HG02642 (cell line): ENCODE data around the gene SUMO2.
A peak's percentile ranks its signal among the peaks of the same experiment; 100 is the strongest.
"Not testable (repeated sequence)": the region's sequence is repeated elsewhere in the genome, so short reads cannot be mapped to it uniquely, and the experiment has no call there.

ENCODE experiments used
- ATAC-seq: cut with Tn5 transposase; IDR thresholded peaks from one replicate; pipeline ENCODE4 v1.9.1; 2021; ENCODE audit warnings: mild to moderate bottlenecking; ENCODE audit not compliant: unreplicated experiment, poor library complexity

Gene SUMO2

DNA sequence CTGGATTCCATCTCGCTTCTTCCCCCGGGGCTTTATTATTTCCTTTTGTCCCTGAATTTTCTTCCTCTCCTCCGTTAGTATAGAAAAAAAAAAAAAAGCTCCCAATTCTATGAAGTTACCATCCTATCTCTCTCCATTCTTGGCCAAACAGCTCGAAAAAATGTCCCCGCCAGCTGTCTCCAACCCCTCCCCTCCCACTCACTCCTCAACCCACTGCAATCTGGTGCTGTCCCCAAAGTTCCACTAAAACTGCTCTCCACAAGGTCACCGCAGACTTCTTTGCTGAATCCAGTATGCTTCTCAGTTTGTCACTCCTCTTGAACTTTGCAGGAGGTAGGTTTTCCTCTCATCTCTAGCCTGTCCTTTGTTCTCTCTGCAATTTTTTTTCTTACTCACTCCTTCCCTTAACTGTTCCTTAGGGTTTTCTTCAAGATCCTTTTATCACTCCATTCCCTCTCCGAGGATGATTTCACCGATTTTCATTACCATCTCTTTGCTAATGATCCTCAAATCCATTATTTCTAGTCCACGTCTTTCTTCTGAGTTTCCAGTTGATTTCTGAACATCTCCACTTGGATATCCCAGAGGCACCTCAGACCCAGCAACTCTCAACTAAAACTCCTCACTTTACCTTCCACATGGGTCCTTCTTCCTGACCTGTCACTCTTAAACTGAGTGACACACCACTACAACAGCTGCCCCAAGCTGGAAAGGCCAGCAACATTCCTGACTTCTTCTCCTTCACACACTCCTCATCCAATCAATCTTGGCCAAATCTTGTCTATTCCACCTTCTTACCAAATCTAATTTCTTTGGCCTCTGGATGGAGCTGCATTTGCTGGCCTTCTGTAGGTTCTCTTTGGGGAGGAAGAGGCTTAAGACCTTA lies 1.5 kb upstream of the SUMO2 start:
- ATAC-seq = no peak

DNA sequence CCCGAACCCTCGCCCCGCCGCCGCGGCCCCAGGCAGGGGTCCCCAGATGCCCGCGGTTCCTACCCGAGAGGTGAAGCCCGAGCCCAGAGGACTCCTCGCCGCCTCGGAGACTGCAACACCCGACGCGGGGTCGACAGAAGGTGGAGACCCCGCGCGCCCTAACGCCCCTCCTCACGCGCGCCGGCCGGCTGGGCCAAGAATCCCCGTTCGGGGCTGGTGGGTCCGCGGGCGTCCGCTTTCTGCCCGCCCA lies 515 bp downstream of the SUMO2 start:
- ATAC-seq = peak; percentile 34

DNA sequence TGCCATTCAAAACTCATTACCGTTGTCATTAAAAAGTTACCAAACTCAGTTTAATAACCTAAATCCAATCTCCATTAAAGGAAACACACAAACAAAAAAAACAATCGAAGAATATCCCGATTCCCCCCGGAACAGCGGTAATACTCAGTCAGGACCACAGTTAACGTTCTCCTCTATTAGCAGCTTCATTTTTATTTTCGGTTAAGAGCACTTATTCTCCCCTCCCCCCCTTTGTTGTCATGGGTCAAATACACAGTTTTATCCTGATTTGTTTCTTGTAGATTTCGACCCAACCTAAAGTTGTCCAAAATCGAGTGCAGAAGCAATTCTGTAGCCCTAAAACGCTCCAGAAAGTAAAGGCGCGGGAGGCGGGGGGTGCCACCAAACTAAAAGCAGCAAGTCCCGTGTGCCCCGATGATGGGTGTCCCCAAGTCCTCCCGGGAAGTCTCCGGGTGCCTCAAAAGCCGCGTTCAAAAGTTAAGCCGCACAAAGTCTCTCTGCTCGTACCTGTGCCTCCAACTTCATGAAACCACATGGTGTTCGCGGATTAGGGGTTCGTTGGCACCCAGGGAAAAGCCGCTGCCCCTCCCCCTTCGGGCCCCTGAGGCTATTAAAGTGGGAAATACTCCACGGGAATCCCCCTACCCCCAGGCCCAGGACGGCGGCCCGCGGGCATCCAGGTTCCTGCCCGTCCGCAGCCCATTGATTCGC lies 996 bp downstream of the SUMO2 start:
- ATAC-seq = peak; percentile 6

DNA sequence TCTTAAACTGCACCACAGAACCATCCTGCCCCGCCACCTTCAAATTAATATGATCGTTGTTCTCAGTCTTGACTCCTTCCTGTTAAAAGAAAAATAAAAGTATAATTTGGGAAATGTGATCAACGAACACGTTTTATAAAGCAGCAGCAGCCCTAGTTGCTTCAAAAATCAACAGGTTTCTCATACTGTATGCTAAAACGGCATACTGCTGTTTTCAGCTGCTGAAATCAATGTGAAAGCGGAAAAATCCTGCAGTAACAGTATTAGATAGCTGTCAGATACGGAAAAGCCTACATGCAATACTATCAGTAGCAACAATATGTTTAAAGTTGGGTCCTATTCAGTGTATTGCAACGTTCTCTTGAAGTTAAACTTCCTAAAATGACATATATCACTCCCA lies 1.6 kb downstream of the SUMO2 start:
- no peak for ATAC-seq

DNA sequence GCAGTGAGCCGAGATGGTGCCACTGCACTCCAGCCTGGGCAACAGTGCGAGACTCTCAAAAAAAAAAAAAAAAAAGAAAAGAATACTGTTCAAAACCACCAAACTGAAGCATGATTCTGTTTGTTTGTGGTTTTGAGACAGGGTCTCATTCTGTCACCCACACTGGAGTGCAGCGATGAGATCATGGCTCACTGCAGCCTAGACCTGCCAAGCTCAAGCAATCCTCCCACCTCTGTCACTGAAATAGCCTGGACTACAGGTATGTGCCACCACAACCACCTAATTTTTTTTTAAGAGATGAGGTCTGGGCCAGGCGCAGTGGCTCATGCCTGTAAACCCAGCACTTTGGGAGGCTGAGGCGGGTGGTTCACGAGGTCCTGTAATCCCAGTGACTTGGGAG lies 4.3 kb downstream of the SUMO2 start:
- no peak for ATAC-seq

DNA sequence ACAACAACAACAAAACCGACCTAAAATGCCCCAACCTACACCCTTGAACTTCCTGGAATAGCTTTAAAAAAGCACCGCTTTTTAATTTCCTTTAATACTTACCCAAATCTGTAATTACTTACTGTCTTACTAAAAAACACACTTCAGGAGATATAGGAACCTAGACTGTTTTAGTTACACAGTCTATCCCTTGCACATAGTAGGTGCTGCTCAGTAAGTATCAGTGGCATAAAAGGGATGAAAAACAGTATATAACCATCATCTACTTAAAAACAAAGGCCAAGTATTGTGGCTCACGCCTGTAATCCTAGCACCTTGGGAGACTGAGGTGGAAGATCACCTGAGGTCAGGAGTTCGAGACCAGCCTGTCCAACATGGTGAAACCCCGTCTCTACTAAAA lies 6.1 kb downstream of the SUMO2 start:
- no peak for ATAC-seq

DNA sequence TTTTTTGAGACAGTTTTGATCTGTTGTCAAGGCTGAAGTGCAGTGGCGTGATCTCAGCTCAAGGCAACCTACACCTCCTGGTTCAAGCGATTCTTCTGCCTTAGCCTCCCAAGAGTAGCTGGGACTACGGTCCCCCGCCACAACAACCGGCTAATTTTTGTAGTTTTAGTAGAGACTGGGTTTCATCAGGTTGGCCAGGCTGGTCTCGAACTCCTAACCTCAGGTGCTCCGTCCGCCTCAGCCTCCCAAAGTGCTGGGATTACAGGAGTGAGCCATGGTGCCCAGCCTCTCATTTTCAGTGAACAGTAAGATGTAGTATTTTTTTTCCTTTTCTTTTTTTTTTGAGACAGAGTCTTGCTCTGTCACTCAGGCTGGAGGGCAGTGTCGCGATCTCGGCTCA lies 7.8 kb downstream of the SUMO2 start:
- ATAC-seq = no peak

DNA sequence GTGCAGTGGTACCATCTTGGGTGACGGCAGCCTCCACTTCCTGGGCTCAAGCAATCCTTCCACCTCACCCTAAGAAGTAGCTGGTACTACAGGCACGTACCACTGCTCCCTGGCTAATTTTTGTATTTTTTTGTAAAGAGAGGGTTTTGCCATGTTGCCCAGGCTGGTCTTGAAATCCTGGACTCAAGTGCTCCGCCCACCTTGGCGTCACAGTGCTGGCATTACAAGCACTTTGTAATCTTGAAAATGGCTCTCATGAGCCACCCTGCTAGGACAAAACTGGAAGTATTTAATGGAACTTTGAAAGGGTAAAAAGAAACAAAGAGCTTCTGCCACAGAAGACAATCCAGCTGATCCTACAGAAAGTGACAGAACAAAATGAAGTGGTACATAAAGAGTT lies 9.2 kb downstream of the SUMO2 start:
- ATAC-seq = no peak

DNA sequence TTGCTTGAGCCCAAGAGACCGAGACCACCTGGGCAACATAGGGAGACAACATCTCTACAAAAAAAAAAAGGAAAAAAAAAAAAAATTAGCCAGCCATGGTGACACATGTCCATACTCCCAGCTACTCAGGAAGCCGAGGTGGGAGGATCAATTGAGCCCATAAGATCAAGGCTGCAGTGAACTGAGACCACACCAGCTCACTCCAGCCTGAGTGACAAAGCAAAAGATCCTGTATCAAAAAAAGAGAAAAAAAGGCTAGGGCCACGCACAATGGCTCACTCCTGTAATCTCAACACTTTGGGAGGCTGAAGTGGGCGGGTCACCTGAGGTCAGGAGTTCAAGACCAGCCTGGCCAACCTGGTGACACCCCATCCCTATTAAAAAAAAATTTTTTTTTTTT lies 13.8 kb downstream of the SUMO2 start:
- ATAC-seq = no peak

DNA sequence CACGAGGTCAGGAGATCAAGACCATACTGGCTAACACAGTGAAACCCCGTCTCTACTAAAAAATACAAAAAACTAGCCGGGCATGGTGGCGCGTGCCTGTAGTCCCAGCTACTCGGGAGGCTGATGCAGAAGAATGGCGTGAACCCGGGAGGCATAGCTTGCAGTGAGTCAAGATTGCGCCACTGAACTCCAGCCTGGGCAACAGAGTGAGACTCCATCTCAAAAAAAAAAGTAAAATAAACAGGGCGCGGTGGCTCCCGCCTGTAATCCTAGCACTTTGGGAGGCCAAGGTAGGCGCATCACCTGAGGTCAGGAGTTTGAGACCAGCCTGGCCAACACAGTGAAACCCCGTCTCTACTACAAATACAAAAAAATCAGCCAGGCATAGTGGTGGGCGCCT lies 18.2 kb downstream of the SUMO2 start:
- ATAC-seq = not testable (repeated sequence)

DNA sequence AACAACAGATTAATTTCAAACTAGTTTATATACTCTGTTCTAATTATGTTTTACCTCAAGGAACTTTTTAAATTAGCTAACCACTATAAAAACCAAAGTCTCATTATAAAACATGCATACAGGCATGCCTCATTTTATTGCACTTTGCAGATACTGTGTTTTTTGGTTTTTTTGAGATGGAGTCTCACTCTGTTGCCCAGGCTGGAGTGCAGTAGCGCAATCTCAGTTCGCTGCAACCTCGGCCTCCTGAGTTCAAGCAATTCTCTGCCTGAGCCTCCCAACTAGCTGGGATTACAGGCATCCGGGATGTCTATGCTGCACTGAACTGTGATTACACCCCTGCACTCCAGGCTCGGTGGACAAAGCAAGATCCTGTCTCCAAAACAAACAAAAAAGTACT lies 19.7 kb downstream of the SUMO2 start:
- ATAC-seq = no peak

DNA sequence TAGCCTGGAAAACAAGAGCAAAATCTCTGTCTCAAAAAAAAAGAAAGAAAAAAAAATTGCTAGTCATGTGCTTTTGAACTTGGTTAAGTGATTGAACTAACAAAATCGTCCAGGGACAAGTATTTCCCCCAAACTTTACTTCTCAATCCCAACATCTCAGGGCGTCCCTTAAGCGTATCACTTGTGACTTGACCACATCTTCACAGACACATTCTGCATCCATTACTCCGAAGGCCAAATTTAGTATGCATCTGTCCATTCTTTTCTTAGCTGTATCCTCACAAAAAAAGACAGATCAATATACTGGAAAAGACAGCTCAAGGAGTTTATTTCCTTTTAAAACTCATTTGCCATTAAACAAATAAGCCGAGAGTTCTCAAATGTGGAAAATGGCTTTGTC lies 22.5 kb downstream of the SUMO2 start:
- no peak for ATAC-seq

DNA sequence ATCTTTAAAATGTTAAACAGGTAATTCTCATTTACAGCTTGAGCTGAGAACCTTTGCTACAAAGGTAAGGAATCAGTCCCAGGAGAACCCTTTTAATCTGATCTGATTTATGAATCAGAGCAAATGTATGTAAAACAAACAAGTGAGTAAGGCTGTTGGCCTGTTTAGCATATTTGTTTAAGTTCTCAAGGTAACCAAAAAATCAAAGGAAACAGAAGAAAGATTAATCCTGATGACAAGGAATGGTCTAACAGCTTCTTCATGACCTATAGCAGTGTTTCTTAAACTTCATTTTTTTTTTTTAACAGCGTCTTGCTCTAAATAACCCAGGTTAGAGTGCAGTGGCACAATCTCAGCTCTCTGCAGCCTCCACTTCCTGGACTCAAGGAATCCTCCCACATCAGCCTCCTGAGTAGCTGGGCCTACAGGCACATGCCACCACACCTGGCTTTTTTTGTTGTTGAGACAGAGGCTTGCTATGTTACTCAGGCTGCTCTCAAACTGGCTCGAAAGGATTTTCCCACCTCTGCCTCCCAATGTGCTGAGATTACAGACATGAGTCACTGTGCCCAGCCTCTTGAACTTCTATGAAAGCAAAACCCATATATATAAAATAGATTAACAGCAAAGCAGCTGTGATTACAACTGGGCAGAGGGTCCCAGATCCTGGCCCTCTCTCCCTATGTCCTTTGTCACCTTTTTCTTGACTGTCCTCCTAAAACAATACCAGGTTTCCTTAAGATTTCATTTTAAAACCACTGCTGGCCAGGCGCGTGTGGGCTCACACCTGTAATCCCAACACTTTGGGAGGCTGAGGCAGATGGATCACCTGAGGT lies 23.3 kb downstream of the SUMO2 start:
- ATAC-seq = no peak

DNA sequence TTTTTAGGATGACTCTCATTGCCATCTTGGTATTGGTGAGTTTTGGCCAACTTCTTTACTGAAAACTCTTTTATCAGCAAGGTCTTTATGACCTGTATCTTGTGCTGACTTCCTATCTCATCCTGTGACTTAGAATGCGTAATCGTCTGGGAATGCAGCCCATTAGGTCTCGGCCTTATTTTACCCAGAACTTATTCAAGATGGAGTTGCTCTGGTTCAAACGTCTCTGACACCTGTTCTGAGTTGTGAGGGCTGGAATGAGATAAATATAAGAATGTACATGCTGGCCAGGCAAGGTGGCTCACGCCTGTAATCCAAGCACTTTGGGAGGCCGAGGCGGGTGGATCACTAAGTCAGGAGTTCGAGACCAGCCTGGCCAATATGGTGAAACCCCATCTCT lies 24.3 kb downstream of the SUMO2 start:
- not testable (repeated sequence) for ATAC-seq

DNA sequence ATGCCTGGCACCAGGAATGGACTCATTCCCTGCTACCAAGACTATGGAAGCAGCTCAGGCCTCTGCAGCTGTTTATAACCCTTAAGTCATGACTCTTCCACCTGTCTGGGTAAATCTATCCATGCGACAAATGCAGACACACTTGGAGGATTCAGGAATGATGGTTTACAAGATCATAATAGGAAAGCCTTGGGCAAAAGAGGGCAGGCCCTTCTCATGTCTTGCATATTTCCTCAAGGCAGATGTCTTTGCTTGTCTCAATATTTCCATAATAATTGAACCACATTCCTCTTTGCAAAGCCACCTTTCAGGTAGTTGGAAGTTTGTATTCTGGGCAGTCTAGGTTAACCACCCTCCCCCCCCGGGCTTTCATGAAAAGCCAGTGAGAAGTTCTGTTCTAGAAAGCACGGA lies 27.6 kb downstream of the SUMO2 start:
- ATAC-seq = no peak

DNA sequence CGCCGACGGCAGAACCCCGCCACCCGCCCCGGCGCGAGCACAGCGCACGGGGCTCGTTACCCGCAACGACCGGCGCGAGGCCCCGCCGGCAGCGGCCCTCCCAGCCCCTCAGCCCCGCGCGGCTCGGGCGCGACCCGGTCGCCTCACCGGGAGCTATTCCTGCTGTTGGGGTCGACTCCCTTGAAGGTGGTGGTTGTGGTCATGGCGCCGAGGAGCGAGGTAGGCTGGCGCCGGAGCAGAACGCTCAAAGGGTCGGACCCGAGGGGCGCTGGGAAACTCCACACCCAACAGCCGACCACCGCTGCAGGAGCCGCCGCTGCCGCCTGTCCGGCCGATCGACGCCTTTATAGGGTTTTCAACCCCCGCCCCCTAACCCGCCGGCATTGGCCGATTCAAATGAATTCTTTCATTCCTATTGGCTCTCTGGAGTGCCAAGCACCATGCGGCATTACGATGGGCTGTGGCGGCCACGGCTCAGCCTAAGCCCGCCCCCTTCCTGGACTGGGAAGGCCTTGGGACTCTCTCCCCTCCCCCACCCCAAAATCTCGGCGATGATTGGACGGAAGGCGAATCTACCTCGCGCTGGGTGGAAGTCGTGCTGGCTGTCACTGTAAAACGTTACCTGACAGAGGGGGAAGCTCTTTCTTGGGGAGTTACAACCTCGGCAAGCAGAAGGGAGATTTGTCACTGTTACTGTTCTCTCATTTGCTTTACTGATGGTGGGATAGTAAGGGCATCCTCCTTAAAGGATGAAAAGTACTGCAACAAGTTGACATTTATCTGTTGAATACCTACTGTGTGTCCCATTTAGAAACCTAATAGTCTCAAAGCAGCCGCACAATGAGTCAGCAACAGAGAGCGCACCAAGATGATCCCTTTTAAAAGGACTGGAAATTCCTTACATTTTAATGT lies 28.3 kb downstream of the SUMO2 start, which contains the start of gene JPT1:
Gene JPT1 (minus strand): TSS at position 318 of the 912 bp plus-strand sequence. CDS start 115 bp downstream, at position 203.
- peak; percentile 96 for ATAC-seq

DNA sequence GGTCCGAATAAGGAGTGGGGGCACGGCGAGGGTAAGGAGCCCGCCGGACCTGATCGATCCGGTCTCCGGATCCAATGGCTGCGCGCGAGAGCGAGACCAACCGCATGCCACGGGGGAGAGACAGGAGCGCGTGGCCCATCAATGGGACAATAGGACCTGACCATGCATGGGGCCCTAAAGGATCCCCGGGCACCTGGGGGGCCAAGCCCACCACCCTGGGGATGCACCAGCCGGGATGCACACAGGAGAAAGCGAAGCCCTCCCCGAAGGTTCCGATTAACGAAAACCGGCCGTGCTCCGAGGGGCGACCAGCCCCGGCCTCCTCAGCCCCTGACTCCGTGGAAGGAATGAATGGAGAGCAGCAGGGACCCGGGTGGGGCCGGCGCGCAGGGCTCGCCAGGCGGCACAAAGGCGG lies 29.0 kb downstream of the SUMO2 start:
- ATAC-seq = peak; percentile 9

DNA sequence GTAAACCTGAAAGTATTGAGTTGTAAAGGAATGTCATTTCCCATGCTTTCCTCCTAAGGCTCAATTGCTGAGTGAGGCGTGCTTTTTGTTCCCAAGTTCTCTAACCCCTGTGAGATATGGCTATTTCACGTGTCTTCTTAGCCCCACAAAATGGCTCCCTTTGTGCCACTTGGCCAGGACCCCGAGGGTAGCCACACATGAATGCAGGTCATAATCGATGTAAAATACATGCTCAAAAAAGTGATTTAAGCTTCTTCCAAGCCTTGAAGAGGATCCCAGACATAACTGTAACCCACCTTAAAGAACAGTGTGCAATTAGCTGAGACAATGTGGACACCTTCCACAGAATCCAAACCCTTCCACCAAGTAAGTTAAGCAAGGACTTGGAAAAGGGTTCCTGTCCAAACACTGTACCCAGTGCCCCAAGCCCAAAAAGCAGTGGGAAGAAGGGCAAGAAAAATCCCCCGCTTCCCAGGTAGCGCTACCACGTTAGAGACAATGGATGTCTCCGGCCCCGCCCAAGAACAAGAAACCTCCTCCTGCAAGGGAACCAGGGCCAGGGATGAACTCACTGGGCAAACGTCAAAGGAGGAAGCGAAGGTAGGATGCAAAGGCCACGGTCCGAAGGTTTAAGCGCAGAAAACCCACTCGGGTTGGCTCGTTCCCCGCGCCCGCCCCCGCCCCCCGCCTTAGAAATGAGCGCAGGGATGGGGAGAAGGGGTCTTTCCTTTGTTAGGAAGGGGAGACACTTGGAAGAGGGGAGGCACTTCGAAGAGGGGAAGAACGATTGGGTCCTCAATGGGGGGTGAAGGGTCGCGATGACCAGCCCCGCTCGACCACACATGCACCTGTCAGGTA lies 29.6 kb downstream of the SUMO2 start:
- ATAC-seq = no peak

DNA sequence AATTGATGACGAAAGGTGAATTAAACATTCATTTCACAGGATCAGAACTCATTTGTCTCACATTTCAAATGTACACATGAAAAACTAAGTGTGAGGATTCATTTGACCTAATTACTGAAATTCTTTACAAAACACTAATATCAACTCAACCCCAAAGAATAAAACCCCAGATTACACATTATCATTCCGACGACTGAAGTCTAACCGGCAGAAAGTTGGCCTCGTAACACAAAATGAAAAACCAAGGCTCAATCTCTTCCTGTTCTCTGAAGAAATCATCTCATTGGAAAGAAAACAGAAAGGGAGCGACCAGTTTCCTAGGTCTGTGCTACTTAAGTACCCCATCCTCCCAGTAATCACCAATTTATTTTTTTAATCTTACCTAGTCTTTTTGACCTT lies 30.2 kb downstream of the SUMO2 start:
- ATAC-seq = no peak
